Duodenal mucosa (tissue), 2 donors: ENCODE measurements around the gene IL6R.

Experiments
- H3K27ac ChIP-seq: one replicate; pipeline ENCODE4 v1.7.0; 2013; ENCODE audit warnings: low read depth, low read length
- H3K27me3 ChIP-seq, 2 donors: one replicate each; pipeline ENCODE4 v1.7.0; 2013; ENCODE audit warnings: low read length in 2 of 2, control low read depth in 1 of 2; ENCODE audit not compliant: insufficient read depth in 2 of 2, control insufficient read depth in 1 of 2
- H3K36me3 ChIP-seq, 2 donors: one replicate each; pipeline ENCODE4 v1.7.0; 2013; ENCODE audit warnings: low read length in 2 of 2, control low read depth in 1 of 2; ENCODE audit not compliant: insufficient read depth in 2 of 2, control insufficient read depth in 1 of 2
- H3K4me1 ChIP-seq, 2 donors: one replicate each; pipeline ENCODE4 v1.7.0; 2013; ENCODE audit warnings: low read length in 2 of 2, control low read depth in 1 of 2; ENCODE audit not compliant: insufficient read depth in 2 of 2, control insufficient read depth in 1 of 2
- H3K4me3 ChIP-seq, 2 donors: one replicate each; pipeline ENCODE4 v1.7.0; 2013; ENCODE audit warnings: low read length in 2 of 2, low read depth in 1 of 2
- H3K9ac ChIP-seq, 2 donors: one replicate each; pipeline ENCODE4 v1.7.0; 2013; ENCODE audit warnings: low read length in 2 of 2, low read depth in 1 of 2
- H3K9me3 ChIP-seq, 2 donors: one replicate each; pipeline ENCODE4 v1.7.0; 2013; ENCODE audit warnings: low read length in 2 of 2, control low read depth in 1 of 2; ENCODE audit not compliant: control insufficient read depth in 1 of 2

Gene IL6R

GRCh38 chr1:154386643-154387352 is 18.3 kb upstream of the IL6R start:
- Histone ChIP-seq H3K9ac (no peak overlapping the region), H3K4me3 (no peak overlapping the region), H3K9me3 (no peaks in the 10 kb centered on the region), H3K36me3 (no peaks in the 10 kb centered on the region), H3K27me3 (no peaks in the 10 kb centered on the region), H3K27ac (no peak overlapping the region), H3K4me1 (peaks cover 13 to 18% of the 10 kb centered on the region in 2 donors)

DNA sequence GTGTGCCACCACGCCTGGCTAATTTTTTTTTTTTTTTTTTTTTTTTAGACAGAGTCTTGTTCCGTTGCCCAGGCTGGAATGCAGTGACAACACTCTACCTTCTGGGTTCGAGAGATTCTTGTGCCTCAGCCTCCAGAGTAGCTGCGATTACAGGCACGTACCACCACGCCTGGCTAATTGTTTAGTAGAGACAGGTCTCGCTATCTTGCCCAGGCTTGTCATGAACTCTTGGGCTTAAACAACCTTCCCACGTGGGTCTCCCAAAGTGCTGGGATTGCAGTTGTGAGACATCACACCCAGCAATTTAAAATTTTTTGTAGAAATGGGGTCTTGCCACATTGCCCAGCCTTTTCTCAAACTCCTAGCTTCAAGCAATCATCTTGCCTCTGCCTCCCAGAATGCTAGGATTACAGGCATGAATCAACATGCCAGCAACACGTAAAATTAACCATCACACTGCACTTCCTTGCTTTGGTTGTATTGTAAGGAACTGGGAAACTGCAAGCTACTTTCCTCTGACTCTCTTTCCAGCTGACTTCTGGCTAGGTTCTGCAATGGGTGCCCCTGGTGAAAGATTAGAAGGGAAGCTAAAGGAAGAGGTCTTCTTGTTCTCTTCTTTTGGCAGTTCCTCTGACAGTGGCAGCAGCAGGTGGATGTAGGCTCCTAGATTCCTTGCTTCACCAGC is 13.9 kb upstream of the IL6R start:
- Histone ChIP-seq H3K9me3 (no peaks in the 10 kb centered on the region), H3K4me1 (peaks cover 0 to 2% of the 10 kb centered on the region in 2 donors), H3K27me3 (no peaks in the 10 kb centered on the region), H3K27ac (no peak overlapping the region), H3K9ac (no peak overlapping the region), H3K4me3 (no peak overlapping the region), H3K36me3 (no peaks in the 10 kb centered on the region)

- Histone ChIP-seq H3K27me3 (no peaks in the 10 kb centered on the region), H3K4me1 (peaks cover 0 to 5% of the 10 kb centered on the region in 2 donors), H3K27ac (no peak overlapping the region), H3K36me3 (no peaks in the 10 kb centered on the region), H3K9me3 (no peaks in the 10 kb centered on the region), H3K9ac (no peak overlapping the region), H3K4me3 (no peak overlapping the region)
Observed at GRCh38 chr1:154398141-154398540, 7.0 kb upstream of the IL6R start.

- Histone ChIP-seq H3K27me3 (no peaks in the 10 kb centered on the region), H3K9me3 (no peaks in the 10 kb centered on the region), H3K9ac (no peak overlapping the region), H3K27ac (no peak overlapping the region), H3K4me3 (no peak overlapping the region), H3K4me1 (peaks cover 5 to 10% of the 10 kb centered on the region in 2 donors), H3K36me3 (no peaks in the 10 kb centered on the region)
Observed at GRCh38 chr1:154398678-154399077, 6.5 kb upstream of the IL6R start.

DNA sequence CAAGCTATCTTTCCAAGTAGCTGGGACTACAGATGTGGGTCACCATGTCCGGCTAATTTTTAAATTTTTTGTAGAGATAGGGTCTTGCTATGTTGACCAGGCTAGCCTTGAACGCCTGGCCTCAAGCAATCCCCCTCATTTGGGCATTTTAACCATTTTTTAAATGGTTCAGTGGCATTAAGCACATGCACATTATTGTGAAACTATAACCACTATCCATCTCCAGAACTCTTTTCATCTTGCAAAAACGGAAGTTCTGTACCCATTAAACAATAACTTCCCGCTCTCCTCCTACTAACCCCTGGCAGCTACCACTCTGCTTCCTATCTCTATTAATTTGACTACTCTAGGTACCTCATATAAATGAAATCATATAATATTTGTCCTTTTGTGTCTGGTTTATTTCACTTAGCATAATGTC is 4.8 kb upstream of the IL6R start:
- Histone ChIP-seq H3K27me3 (no peaks in the 10 kb centered on the region), H3K9ac (no peak overlapping the region), H3K4me1 (peaks cover 15 to 22% of the 10 kb centered on the region in 2 donors), H3K4me3 (no peak overlapping the region), H3K36me3 (no peaks in the 10 kb centered on the region), H3K27ac (no peak overlapping the region), H3K9me3 (no peaks in the 10 kb centered on the region)

GRCh38 chr1:154402409-154402921 is 2.7 kb upstream of the IL6R start:
- Histone ChIP-seq H3K9ac (no peak overlapping the region), H3K4me1 (peaks cover 26 to 42% of the 10 kb centered on the region in 2 donors), H3K27ac (no peak overlapping the region), H3K27me3 (no peaks in the 10 kb centered on the region), H3K9me3 (no peaks in the 10 kb centered on the region), H3K36me3 (no peaks in the 10 kb centered on the region), H3K4me3 (no peak overlapping the region)

DNA sequence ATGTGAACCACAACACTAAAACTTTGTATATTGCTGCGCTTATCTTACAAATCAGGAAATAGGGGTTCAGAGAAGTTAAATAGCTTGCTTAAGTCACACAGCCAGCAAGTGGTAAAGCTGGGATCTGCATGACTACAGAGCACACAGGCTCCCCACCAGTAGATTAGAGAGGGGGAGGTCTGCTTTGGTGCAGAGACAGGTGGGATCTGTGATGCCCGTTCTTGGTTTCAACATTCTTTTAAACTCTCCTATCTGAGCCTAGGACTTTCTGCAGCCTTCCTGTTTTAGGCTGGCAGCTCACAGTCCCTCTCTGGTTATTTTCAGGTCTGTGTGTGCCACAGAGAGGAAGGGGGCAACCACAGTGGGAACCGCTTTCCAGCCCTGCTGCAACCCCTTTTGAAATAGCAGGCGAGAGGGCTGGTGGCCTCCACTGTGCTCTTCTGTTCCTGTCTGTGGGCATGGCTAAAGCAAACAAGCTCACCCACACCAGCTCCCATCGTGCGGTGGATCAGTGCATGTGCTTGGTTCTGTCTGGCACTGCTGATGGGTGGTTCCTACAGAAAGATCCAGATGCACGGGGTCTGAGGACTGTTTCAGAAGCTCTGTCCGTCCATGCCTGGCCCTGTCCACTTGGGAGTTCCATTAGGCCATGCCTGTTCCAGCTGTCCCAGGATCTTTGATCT is 1.7 kb upstream of the IL6R start:
- H3K9me3 ChIP-seq, result no peaks in the 10 kb centered on the region
- H3K36me3 ChIP-seq, result no peaks in the 10 kb centered on the region
- peaks cover 35 to 49% of the 10 kb centered on the region in 2 donors for H3K4me1 ChIP-seq
- H3K9ac ChIP-seq, result no peak overlapping the region
- H3K27ac ChIP-seq, result no peak overlapping the region
- no peak overlapping the region for H3K4me3 ChIP-seq
- H3K27me3 ChIP-seq, result no peaks in the 10 kb centered on the region

- Histone ChIP-seq H3K27ac (no peak overlapping the region), H3K36me3 (no peaks in the 10 kb centered on the region), H3K9me3 (no peaks in the 10 kb centered on the region), H3K9ac (no peak overlapping the region), H3K4me1 (peaks cover 39 to 55% of the 10 kb centered on the region in 2 donors), H3K4me3 (no peak overlapping the region), H3K27me3 (no peaks in the 10 kb centered on the region)
Observed at GRCh38 chr1:154403983-154404382, 1.2 kb upstream of the IL6R start.

DNA sequence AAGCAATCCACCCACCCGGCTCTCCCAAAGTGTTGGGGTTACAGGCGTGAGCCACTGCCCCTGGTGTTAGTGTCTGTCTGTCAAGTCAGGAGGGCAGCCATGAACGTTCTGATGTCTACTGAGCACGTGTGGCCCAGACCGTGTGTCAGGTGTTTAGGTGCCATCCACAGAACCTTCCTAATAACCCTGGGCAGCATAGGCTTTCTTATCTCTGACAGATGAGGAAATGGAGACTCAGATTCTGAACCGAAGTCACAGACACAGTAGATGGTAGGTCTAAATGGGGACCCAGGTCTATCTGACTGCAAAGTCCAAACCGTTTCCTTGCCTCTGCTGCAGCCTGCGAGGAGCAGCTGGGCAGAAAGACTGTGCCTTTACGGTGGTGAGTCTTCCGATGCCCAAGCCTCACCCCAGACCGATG is 622 bp upstream of the IL6R start:
- peak overlapping the region; percentile 40 to 92 for H3K9ac ChIP-seq
- H3K4me3 ChIP-seq, result peak overlapping the region; percentile 82 to 89
- no peaks in the 10 kb centered on the region for H3K9me3 ChIP-seq
- no peaks in the 10 kb centered on the region for H3K27me3 ChIP-seq
- H3K4me1 ChIP-seq, result peaks cover 44 to 60% of the 10 kb centered on the region in 2 donors
- H3K27ac ChIP-seq, result peak overlapping the region; percentile 90
- no peaks in the 10 kb centered on the region for H3K36me3 ChIP-seq
